Endothelial cell of umbilical vein (primary cell): Measurements from ENCODE around the gene PRDM7. TPM values are rescaled to one million over a fixed set of nuclear protein-coding genes. Genes with fewer than 3 reads are reported as not detected.

ENCODE experiments used
- BruUV-seq: library from RNA; stranded (reverse); fragments of 400-500 nt; replicated peaks from 2 replicates; lab custom pipeline; 2021; lab: Mats Ljungman, UMichigan
- CTCF ChIA-PET: fragments of 300-600, 350-600 bp; sonication (Branson Sonifier 250); formaldehyde crosslinking; loops from one replicate; lab custom pipeline; 2021; ENCODE audit warnings: antibody characterized with exemption, inconsistent platforms; lab: Charles Lee
- POLR2A ChIA-PET: fragments of 300-600, 350-600 bp; sonication (Branson Sonifier 250); formaldehyde crosslinking; loops from one replicate; lab custom pipeline; 2021; ENCODE audit warnings: antibody characterized with exemption, inconsistent platforms; lab: Charles Lee
- DNase-seq: peaks from one replicate; pipeline ENCODE4 v3.0.0-alpha.2; 2011; ENCODE audit warnings: low read depth, low spot score
- FAIRE-seq: peaks from 2 replicates; lab custom pipeline; 2011; peaks lifted over from hg19 to GRCh38; lab: Jason Lieb, UNC
- H2AFZ ChIP-seq: 2 replicates; pipeline ENCODE4 v1.6.0; 2012; ENCODE audit warnings: low read depth, low read length, control low read depth, inconsistent platforms
- H3K27ac ChIP-seq: 2 replicates; pipeline ENCODE4 v1.5.1; 2011; ENCODE audit warnings: low read depth, mild to moderate bottlenecking, control low read depth, low read length, moderate library complexity; ENCODE audit not compliant: insufficient read depth
- H3K27me3 ChIP-seq, 2 experiments: 2 replicates each; pipeline versions ENCODE4 v1.6.0 to v1.6.1; 2011; ENCODE audit warnings: low read length in 2 of 2, mixed read lengths in 1 of 2; ENCODE audit not compliant: control insufficient read depth in 2 of 2, insufficient read depth in 2 of 2
- H3K36me3 ChIP-seq, 2 experiments: 2 replicates in 1 of 2; 3 replicates in 1 of 2; pipeline ENCODE4 v1.5.1; 2011; ENCODE audit warnings: low read length in 2 of 2, mild to moderate bottlenecking in 1 of 2, moderate library complexity in 1 of 2; ENCODE audit not compliant: control insufficient read depth in 2 of 2, insufficient read depth in 2 of 2; ENCODE audit errors: extremely low read depth in 1 of 2
- H3K4me1 ChIP-seq: 3 replicates; pipeline ENCODE4 v1.5.1; 2011; ENCODE audit warnings: mild to moderate bottlenecking, low read length; ENCODE audit not compliant: control insufficient read depth, insufficient read depth; ENCODE audit errors: extremely low read depth
- H3K4me2 ChIP-seq: 2 replicates; pipeline ENCODE4 v1.6.1; 2011; ENCODE audit warnings: low read length, control low read depth, mixed read lengths; ENCODE audit not compliant: insufficient read depth
- H3K4me3 ChIP-seq, 3 experiments: fragments of 200-600 bp in 1 of 3; sonication (generic), shearing (Covaris generic) in 1 of 3; replicated peaks in 1 of 3; 2 replicates each; pipeline ENCODE4 v1.5.1; 2011 to 2016; ENCODE audit warnings: control low read depth in 3 of 3, low read length in 3 of 3, mild to moderate bottlenecking in 2 of 3, inconsistent platforms in 1 of 3, low read depth in 1 of 3, moderate library complexity in 1 of 3; ENCODE audit not compliant: insufficient read depth in 1 of 3
- H3K79me2 ChIP-seq: 2 replicates; pipeline ENCODE4 v1.6.0; 2012; ENCODE audit warnings: low read length, inconsistent platforms; ENCODE audit not compliant: control insufficient read depth, insufficient read depth
- H3K9ac ChIP-seq: replicated peaks from 2 replicates; pipeline ENCODE3; 2011; ENCODE audit warnings: low read length, control low read depth; ENCODE audit not compliant: insufficient read depth; ENCODE audit errors: extremely low read depth
- H3K9me1 ChIP-seq: replicated peaks from 3 replicates; pipeline ENCODE4 v1.6.0; 2011; ENCODE audit warnings: mild to moderate bottlenecking, low read length; ENCODE audit not compliant: control insufficient read depth, insufficient read depth; ENCODE audit errors: extremely low read depth
- H3K9me3 ChIP-seq: replicated peaks from 2 replicates; pipeline ENCODE4 v1.5.1; 2012; ENCODE audit warnings: low read length, inconsistent platforms; ENCODE audit not compliant: control insufficient read depth, insufficient read depth
- H4K20me1 ChIP-seq: replicated peaks from 2 replicates; pipeline ENCODE3; 2011; ENCODE audit warnings: mild to moderate bottlenecking, low read length; ENCODE audit not compliant: control insufficient read depth, insufficient read depth; ENCODE audit errors: extremely low read depth
- CTCF ChIP-seq, 2 donors: IDR thresholded peaks; 1 replicate in 1 of 2; 2 replicates in 1 of 2; pipeline ENCODE4 v1.5.1; 2011; ENCODE audit warnings: low read length in 2 of 2, mild to moderate bottlenecking in 2 of 2, moderate library complexity in 2 of 2, control low read depth in 1 of 2, inconsistent platforms in 1 of 2, low read depth in 1 of 2; ENCODE audit not compliant: insufficient read depth in 1 of 2; ENCODE audit errors: extremely low read depth in 1 of 2
- EZH2 ChIP-seq: IDR thresholded peaks from 2 replicates; pipeline ENCODE4 v1.6.1; 2012; ENCODE audit warnings: borderline replicate concordance, low read depth, mild to moderate bottlenecking, moderate library complexity, low read length, inconsistent platforms; ENCODE audit not compliant: severe bottlenecking
- FOS ChIP-seq: IDR thresholded peaks from 2 replicates; pipeline ENCODE4 v1.6.1; 2011; ENCODE audit warnings: mild to moderate bottlenecking, low read length, moderate library complexity, borderline replicate concordance; ENCODE audit not compliant: insufficient read depth
- GATA2 ChIP-seq: IDR thresholded peaks from 2 replicates; pipeline ENCODE4 v1.7.0; 2011; ENCODE audit warnings: low read depth, mild to moderate bottlenecking, moderate library complexity, mixed read lengths, low read length; ENCODE audit not compliant: insufficient read length, insufficient read depth
- JUN ChIP-seq: IDR thresholded peaks from 2 replicates; pipeline ENCODE4 v1.6.1; 2011; ENCODE audit warnings: borderline replicate concordance, low read depth; ENCODE audit not compliant: insufficient read length, insufficient read depth
- MYC ChIP-seq: IDR thresholded peaks from one replicate; pipeline ENCODE4 v1.6.1; 2011; ENCODE audit warnings: mild to moderate bottlenecking, low read depth, low read length
- POLR2A ChIP-seq: IDR thresholded peaks from 2 replicates; pipeline ENCODE4 v1.6.1; 2012; ENCODE audit warnings: low read depth, mild to moderate bottlenecking, control low read depth, low read length
- POLR2AphosphoS5 ChIP-seq: IDR thresholded peaks from 2 replicates; pipeline ENCODE4 v1.6.1; 2012; ENCODE audit warnings: low read depth, mild to moderate bottlenecking, control low read depth, low read length, moderate library complexity; ENCODE audit not compliant: insufficient read depth
- dilution Hi-C: fragments of 300-500 bp; cut with MboI; formaldehyde crosslinking; loops from one replicate; pipeline ENCODE4 v1.15.0; 2019; ENCODE audit warnings: low sequenced_read_pairs; ENCODE audit not compliant: extremely low pct_ligation_motif_present
- intact Hi-C: fragments of 100-400 bp; cut with micrococcal nuclease; formaldehyde crosslinking; loops from one replicate; pipeline ENCODE4 v1.10.0; 2022
- polyA plus RNA-seq, 4 experiments: library from polyadenylated mRNA; depleted of rRNA in 3 of 4; stranded (reverse) in 3 of 4; unstranded in 1 of 4; fragments of >200 nt; gene quantifications; 2 replicates each; pipeline versions ENCODE4 v1.2.1 to v1.2.3, GENCODE V29; 2011 to 2012; ENCODE audit warnings: missing spikeins in 1 of 4
- total RNA-seq: library from RNA; stranded (reverse); gene quantifications from 2 replicates; pipeline ENCODE4 v1.2.3, GENCODE V29; 2021
- TF ChIP-seq, protein P1 (sequence below): IDR thresholded peaks from 2 replicates; pipeline ENCODE4 v1.6.1; 2011; ENCODE audit not compliant: insufficient read depth, insufficient read length

The PRDM7 gene
- total and polyA plus RNA-seq, 2 donors (not counting 3 experiments of a cell fraction or from before 2014, with no cell fraction given): not detected

DNA sequence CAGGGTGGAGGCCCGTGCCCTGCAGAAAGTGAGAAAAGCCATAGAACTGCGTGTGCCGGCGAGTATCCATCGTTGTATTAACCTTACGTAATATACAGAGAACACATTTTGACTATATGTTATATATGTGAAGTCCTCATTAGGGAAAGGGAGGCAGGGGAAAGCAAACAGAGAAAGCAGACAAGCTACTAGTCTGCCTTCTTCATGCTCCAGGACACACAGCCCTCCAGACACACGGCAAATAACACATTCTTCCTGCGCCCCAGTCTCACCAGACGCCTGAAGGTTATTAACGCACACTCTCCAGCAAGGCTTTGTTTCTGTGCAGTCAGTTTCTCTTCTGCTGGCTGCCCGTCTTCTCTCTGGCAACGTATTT, 28.8 kb downstream of the PRDM7 start:
- ChIA-PET CTCF (no interaction called here), POLR2A (no interaction called here)
- H3K9me3 ChIP-seq: no peaks in the 10 kb centered on the region
- DNase-seq (no peak), FAIRE-seq (no peak)
- no peak overlapping the region for H2AFZ ChIP-seq
- H3K9me1 ChIP-seq: no peaks in the 10 kb centered on the region
- intact Hi-C loops: no loop called here
- peaks cover 0 to 5% of the 10 kb centered on the region in 2 experiments for H3K36me3 ChIP-seq
- BruUV-seq: no TSS peak
- H3K4me1 ChIP-seq: peaks cover 8% of the 10 kb centered on the region
- H3K4me3 ChIP-seq: no peak overlapping the region
- dilution Hi-C loops: no loop called here
- no peak overlapping the region for H3K4me2 ChIP-seq
- H3K79me2 ChIP-seq: no peaks in the 10 kb centered on the region
- TF ChIP-seq CTCF (IDR thresholded peaks at IDR 0.05; ENCODE audit: extremely low read depth in 1 of 2, insufficient read depth in 1 of 2, low read depth in 1 of 2, low read length in 2 of 2): no peak
- no peak for TF ChIP-seq POLR2AphosphoS5
- TF ChIP-seq JUN: no peak
- no peak for TF ChIP-seq EZH2
- TF ChIP-seq GATA2: no peak
- TF ChIP-seq, protein P1, sequence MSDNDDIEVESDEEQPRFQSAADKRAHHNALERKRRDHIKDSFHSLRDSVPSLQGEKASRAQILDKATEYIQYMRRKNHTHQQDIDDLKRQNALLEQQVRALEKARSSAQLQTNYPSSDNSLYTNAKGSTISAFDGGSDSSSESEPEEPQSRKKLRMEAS: no peak
- TF ChIP-seq FOS: no peak
- no peak for TF ChIP-seq MYC
- no peak for TF ChIP-seq POLR2A
- H3K9ac ChIP-seq: no peak overlapping the region
- H3K27ac ChIP-seq: no peak overlapping the region
- no peaks in the 10 kb centered on the region for H4K20me1 ChIP-seq
- peaks cover 0 to 2% of the 10 kb centered on the region in 2 experiments for H3K27me3 ChIP-seq
